HG03196 (cell line): Measurements from ENCODE around the gene BTBD9.
"Not testable (repeated sequence)": the region's sequence is repeated elsewhere in the genome, so short reads cannot be mapped to it uniquely, and the experiment has no call there.

ENCODE experiments used
- ATAC-seq: cut with Tn5 transposase; IDR thresholded peaks from one replicate; pipeline ENCODE4 v1.9.1; 2021; ENCODE audit not compliant: unreplicated experiment

Gene BTBD9

GRCh38 chr6:38436726-38437465, 202.8 kb downstream of the BTBD9 start:
- no peak for ATAC-seq

DNA sequence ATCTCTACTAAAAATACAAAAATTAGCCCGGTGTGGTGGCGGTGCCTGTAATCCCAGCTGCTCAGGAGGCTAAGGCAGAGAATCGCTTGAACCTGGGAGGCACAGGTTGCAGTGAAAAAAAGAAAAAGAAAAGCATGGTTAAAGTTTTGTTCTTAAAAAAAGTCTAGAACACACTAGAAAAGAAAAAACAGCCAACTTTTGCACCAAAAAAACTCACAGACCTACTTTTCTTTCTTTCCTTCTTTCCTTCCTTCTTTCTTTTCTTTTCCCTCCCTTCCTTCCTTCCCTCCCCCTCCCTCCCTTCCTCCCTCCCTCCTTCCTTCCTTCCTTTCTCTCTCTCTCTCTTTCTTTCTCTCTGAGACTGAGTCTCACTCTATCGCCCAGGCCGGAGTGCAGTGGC, 204.4 kb downstream of the BTBD9 start:
- no peak for ATAC-seq

GRCh38 chr6:38434051-38434450, 205.7 kb downstream of the BTBD9 start:
- ATAC-seq = no peak

DNA sequence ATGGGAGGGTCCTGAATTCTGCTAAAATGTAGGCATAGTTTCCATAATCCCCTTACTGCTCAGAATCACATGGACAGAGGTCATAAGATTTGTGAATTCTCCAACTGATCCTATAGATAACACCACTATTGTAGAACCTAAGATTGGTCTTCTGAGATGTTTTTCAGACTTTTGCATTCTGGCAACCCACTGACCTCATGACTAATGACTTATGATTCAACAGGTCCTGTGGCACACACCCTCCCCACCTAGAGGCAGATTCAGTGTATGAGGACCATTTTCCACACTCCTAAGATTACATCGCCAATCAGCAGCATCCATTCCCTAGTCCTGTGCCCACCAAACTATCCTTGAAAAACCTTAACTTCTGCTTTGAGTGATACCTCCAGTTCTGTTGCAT, 207.2 kb downstream of the BTBD9 start:
- no peak for ATAC-seq

GRCh38 chr6:38432079-38432478, 207.7 kb downstream of the BTBD9 start:
- ATAC-seq = no peak

GRCh38 chr6:38429546-38429945, 210.2 kb downstream of the BTBD9 start:
- ATAC-seq = no peak

- ATAC-seq = no peak
These were observed 212.1 kb downstream of the BTBD9 start for GRCh38 chr6:38427492-38428210.

- ATAC-seq = not testable (repeated sequence)
These were observed 213.8 kb downstream of the BTBD9 start for GRCh38 chr6:38425788-38426488.

GRCh38 chr6:38423746-38424145, 216.0 kb downstream of the BTBD9 start:
- ATAC-seq = no peak

DNA sequence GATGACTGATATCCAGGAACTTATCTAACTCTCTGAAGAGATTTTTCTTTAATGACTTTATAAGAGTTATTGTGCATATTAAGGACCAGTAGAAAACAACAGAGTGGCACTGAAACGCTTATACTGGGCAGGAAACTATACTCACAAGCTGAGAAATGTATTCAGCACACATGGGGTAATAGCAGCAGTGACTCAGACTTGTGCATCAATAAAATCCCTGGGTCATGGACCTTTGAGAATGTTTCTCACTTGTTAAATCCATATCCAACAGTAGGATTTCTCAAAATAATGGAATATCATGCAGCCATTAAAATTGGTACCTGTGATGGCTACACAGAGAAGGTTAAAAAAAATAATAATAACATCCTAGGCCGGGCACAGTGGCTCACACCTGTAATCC, 219.5 kb downstream of the BTBD9 start:
- no peak for ATAC-seq

GRCh38 chr6:38417521-38417920, 222.2 kb downstream of the BTBD9 start:
- ATAC-seq = no peak

- ATAC-seq = no peak
These were observed 224.3 kb downstream of the BTBD9 start for GRCh38 chr6:38415231-38416005.

- no peak for ATAC-seq
These were observed 226.5 kb downstream of the BTBD9 start for GRCh38 chr6:38413102-38413800.

DNA sequence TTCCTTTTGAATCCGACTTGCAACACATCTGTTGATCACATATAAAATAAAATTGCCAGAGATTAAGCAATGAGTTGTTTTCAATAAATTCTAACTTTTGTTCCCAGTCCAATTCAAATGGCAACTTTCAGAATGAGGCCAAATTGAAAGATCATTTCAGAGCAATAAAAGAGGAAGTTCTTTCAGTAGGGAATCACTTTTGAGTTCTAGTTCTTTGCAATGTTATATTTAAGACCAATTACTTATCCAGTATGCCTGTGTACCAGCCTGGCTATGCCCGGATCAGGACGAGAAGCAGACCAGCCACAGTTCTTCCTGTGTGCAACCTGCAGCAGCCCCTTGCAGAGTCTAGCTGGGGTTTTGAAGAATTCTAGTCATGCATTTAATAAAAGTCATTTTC, 232.5 kb downstream of the BTBD9 start:
- no peak for ATAC-seq

- no peak for ATAC-seq
These were observed 233.6 kb downstream of the BTBD9 start for GRCh38 chr6:38406096-38406495.

- no peak for ATAC-seq
These were observed 234.7 kb downstream of the BTBD9 start for GRCh38 chr6:38404900-38405556.

DNA sequence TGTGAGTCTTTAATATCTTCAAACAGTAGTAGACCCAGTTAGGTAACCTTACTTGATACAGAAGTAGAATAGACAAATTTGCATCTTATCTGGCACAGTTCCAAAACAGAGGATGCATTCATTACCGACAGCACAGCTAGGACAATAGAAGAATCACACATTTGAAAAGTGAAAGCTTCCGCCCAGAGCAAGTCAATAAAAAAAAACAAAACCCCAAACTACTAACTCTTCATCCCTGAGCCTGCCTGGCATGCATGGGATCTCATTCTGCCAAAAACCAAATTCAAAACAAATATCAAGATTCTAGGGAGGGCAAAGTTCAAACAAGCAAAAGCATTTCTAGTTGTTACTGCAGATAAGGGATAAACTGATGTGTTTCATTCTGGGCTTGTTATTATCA, 235.4 kb downstream of the BTBD9 start:
- ATAC-seq = no peak

GRCh38 chr6:38403548-38403947, 236.2 kb downstream of the BTBD9 start:
- ATAC-seq = no peak

DNA sequence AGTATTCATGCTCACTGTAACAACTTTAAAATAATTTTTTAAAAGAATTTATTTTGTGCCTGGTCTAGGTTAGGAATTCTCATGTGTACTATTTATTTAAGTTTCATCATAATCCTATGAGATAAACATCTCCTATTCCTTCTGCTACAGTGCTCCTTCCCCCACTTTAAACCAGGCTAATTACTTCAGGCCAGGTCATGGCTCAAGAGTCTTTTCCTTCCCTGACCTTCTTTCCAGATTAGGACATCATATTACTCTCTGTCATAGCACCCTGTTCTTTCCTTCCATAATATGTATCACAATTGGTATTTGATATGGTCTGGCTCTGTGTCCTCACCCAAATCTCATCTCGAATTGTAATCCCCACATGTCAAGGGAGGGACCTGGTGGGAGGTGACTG, 239.0 kb downstream of the BTBD9 start:
- no peak for ATAC-seq

DNA sequence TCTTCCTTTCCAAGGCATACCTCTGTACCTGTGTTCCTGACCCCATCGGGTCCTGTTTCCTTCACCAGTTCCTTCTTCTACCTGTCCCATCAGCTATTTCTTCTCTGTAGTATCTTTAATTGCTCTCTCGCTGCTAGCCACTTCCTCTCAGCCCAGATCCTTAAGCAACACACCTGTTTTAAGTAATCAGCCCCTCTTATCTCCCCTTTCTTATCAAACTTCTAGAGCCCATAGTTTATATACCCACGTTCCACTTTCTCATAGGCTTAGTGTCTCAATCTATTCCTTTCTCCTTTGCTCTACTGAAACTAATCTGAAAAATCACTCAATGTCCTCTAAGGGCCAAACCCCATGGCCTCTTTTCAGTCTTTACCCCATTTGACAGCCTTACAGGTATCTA, 239.6 kb downstream of the BTBD9 start:
- ATAC-seq = no peak
